ELF-1 (cell line): ENCODE data around the gene MYO16.
"Not testable (repeated sequence)": the region's sequence is repeated elsewhere in the genome, so short reads cannot be mapped to it uniquely, and the experiment has no call there.

Experiments used
- DNase-seq: peaks from one replicate; pipeline ENCODE4 v3.0.0-alpha.2; 2016; ENCODE audit warnings: low read depth, low spot score

MYO16 gene

DNA sequence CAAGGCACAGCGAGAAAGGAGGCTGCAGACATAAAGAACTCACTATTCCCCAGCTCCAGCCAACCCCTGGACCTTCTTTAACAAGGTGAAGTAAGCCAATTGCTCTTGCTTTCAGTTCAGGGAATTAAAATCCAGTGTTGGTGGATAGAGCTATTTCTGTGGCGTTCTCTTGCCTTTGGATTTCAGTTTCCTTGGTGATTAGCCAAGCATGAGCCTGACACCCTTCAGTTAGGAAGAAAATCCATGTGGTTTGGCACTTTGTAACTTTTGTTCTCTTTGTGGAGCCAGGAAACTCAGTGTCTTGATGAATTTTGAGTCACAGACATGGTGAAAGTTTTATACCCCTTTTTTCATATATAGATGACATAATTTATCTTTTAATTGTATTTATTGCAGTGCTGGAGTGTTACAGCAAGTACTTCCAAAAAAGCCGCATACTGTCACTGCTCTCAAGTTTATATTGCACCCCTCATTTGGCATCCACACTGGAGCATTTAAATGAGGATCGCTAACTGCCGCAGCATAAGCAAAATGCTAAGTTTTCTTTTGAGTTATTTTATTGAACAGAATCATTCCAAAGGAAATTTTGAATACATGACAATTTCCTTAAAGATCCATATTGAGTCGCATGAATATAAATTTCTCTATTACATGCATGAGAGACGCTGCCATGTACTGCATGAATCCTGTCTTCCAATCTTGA is 406.8 kb downstream of the MYO16 start:
- DNase-seq = no peak

- no peak for DNase-seq
Measured at GRCh38 chr13:109043636-109044035, 414.2 kb downstream of the MYO16 start.

DNA sequence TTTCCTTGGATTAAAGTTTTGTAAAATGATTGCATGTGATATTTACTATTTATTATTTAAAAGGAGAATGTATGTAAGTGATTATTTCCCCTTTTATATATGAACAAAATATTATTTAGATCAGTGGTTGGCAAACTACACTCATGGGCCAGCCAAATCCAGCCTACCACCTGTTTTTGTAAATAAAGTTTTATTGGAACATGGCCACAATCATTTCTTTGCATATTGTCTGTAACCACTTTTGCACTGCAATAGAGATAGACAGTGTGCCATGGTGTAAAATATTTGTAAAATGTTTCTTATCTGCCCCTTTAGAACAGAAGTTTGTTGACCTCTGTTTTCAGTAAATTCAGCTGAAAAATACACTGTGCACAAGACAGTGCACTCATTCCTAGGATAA is 426.4 kb downstream of the MYO16 start:
- DNase-seq = no peak

DNA sequence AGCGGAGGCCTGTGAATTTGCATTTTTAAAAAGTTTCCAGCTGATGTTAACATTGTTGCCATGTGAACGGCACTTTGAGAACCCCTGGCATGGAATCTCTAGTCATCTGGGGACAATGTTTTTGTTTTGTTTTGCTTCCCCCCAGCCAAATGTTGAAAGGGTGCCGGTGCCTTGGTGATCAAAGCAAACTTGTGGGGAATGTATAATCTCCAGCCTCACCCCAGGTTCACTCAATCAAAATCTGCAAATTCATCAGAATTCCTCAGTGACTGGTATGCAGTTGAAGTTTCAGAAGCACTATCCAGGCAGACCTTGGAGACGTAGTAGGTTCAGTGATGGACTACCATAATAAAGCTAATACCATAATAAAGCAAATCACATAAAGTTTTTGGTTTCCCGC is 428.7 kb downstream of the MYO16 start:
- no peak for DNase-seq

DNA sequence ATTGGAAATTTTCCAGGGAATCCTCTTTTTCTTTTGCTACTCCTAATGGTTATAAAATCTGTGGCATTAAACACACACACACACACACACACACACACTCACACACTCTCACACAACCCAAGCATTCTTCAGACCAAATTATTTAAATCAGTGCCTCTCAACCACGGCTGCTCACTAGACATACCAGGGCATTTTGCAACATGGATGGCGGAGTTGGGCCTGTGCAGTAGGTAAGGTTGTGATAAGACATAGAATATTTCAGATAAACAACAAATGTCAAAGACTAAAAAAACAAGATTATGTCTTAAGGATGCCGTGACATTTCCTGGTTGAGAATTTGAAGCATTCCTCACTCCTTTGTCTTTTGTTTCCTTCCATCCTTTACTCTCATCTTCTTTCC is 443.1 kb downstream of the MYO16 start:
- no peak for DNase-seq

DNA sequence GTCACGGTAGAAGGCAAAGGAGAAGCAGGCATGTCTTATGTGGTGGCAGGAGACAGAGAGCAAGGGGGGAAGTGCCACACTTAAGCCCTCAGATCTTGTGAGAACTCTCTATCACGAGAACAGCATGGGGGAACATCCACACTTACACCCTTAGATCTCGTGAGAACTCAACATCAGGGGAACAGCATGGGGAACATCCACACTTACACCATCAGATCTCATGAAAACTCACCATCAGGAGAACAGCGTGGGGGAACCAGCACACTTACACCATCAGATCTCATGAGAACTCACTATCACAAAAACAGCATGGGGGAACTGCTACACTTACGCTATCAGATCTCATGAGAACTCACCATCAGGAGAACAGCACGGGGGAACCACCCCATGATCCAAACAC is 445.0 kb downstream of the MYO16 start:
- no peak for DNase-seq

DNA sequence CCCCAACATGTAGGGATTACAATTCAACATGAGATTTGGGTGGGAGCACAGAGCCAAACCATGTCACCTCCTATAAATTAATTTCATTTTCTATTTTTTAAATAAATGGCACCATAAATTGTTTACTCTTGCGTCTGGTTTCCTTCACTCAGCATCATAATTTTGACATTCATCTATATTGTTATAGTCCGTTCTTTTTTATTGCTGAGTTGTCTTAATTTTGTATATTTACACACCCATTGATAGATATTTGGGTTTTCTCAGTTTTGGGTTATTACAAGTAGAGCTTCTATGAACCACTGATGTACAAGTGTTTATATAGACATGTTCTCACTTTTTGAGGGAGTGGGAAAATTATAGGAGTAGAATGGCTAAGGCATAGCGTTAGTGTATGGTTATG is 445.4 kb downstream of the MYO16 start:
- no peak for DNase-seq

GRCh38 chr13:109087916-109088623 is 458.7 kb downstream of the MYO16 start:
- no peak for DNase-seq

GRCh38 chr13:109088624-109088917 is 459.2 kb downstream of the MYO16 start:
- no peak for DNase-seq

DNA sequence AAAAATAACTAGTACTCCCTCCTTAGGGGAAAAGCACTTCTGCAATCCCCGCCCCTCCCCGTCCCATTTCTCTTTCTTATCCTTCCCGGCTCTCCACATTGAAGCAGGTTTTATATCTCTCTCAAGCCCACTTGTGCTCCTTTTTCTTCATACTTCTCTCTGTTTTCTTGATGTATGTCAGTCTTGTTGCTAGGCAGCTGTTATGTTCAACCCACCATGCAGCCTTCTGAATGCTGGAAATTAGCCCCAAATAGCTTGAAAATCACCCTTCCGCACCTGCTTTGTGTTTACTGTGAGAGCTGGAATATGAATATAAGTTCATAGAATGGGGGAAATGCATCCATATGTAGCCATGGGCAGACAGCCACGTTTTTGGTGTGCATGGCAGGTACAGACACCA is 461.4 kb downstream of the MYO16 start:
- DNase-seq = no peak

- DNase-seq = no peak
Measured at GRCh38 chr13:109091249-109091648, 461.8 kb downstream of the MYO16 start.

DNA sequence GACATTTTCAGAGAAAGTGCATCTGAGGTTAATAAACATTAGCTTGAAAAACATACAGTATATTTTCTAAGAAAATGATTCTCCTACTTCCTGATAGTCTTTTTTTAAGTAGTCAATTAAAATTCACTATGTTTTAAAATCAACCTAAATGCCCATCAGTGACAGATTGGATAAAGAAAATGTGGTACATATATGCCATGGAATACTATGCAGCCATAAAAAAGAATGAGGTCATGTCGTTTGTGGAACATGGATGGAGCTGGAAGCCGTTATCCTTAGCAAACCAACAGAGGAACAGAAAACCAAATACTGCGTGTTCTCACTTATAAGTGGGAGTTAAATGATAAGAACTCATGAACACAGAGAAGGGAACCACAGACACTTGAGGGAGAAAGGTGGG is 462.8 kb downstream of the MYO16 start:
- DNase-seq = not testable (repeated sequence)

DNA sequence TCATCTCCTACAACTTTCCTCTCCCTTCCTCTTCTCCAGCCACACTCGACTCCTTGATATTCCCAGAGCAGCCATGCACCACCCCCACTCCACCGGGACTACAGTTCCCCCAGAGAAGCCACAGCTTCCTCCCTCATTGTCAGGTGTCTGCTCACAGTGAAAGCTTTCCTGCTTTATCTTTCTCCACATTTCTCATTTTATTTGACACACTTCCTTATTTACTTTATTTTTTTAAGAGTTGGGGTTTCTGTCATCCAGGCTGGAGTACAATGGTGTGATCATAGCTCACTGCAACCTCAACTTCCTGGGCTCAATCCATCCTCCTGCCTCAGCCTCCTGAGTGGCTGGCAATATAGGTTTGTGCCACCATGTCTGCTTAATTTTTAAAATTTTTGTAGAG is 464.6 kb downstream of the MYO16 start:
- no peak for DNase-seq

DNA sequence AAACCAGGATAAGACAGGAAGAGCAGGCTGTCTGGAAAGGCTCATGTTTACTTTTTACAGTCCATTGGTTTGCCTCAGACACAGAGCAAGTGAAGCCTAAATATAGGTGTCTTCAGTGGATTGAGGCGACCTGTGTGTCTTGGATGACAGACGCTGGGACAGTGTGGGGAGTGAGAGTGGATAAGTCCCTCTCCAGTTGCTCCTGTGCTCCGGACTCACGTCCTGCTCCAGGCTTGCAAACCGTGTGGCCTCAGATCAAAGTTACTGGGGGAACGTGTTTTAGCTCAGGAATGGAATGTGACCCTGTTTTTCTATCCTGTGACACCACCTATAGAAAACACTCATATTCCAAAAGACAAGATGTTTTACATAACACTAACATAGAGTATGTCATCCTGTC is 465.7 kb downstream of the MYO16 start:
- DNase-seq = no peak

GRCh38 chr13:109096101-109096500 is 466.7 kb downstream of the MYO16 start:
- no peak for DNase-seq

- DNase-seq = no peak
Measured at GRCh38 chr13:109100705-109101304, 471.4 kb downstream of the MYO16 start.

DNA sequence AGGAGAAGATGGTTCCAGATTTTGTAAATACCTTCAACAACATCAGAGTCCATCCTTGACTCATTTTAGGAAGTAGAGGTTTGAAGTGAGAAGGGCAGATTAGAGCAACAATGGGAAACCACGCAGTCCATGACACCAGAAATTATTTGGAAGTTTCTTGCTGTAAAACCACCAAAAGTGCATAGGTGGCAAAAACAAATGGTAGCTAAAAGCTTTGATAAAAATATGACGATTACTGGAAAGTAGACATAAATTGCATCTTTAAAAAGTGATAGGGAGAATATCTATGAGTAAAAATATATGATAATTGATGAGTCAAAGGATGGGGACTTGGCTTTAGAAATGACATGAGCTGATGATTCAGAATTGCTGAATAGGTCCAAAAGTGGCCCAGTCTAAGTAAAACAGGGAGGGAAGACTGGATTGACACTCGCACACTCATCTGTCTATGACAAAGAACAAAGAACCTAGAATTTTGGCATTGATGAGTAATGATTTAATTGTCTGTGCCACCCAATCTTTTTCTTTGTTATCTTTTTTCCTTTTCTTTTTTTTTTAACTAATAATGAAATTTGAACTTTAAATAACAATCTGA is 472.2 kb downstream of the MYO16 start:
- no peak for DNase-seq

DNA sequence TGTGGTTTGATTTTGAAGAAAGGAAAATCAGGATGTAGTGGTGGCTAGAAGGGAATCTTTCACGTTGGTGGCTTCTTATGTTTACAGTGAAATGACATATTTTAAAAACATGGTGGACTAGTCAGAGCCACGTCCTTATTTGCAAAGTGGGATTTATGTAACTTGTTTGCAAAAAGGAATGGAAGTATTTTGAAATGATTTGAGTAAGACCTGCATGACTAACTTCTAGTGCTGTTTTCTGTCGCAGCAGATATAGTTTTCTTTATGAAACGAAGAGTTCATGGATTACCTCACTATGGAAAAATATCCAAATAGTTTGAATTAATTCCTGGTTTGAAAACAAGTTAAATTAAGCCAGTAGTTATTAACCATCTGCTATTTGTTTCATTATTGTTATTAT is 476.5 kb downstream of the MYO16 start:
- DNase-seq = no peak

DNA sequence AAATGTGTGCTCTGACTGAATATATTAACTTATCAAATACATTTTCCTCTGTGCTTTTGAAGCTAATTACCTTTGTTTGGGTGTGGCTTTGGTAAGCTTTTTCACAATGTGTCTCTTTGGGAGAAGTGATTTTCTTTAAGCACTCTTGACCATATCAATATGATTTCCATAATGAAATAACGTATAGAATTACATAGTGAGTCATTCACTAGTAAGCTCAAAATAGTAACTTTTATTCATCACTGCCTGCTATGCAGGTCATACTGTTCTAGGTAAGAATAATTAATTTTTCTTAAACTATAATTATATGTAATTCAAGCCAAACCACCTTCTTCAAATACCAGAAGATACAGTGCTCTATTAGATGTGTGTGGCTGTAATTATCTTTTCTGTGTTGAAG is 480.7 kb downstream of the MYO16 start:
- DNase-seq = no peak

DNA sequence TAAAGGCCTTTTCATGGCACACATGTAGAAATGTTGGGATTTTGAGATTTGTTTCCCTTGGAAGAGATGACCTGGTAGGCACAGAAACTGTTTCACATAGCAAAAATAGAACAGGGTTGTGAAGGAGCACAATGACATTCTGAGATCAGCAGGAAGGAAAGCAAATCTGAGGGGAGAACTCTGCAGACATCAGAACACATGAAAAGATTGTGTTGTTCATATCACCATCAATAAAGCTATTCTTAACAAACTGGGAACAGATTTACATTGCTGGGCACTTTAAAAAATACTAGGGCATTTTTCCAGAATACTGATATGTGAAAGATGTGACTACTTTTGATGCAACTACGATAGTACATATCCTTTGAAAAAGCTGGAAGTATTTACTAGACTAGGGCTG is 481.7 kb downstream of the MYO16 start:
- no peak for DNase-seq

- no peak for DNase-seq
Measured at GRCh38 chr13:109113427-109113826, 484.0 kb downstream of the MYO16 start.

- DNase-seq = no peak
Measured at GRCh38 chr13:109114162-109114561, 484.8 kb downstream of the MYO16 start.

DNA sequence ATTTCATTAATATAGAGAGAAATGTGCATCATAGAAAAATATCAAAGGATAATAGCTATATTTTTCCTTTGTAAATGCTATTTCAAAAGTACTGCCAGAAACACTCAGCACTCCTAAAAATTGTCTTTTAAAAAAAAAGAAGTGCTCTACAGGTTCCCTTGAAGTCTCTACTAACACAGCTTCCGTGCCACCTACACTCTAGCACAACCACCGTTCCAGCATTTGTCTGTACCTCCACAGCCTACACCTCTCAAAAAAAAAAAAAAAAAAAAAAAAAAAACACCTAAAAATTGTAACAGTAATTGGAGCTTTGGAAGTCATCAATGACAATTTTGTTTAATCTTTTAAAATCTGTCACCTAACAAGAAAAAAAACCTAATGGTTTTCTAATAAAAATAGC is 485.6 kb downstream of the MYO16 start:
- no peak for DNase-seq
